DND-41 (cell line): ENCODE results near the gene CCR9.

ENCODE experiments used
- ATAC-seq: fragments of 200-7000 bp; cut with Tn5 transposase; 3 replicates; pipeline ENCODE4 v1.9.1; 2021; ENCODE audit warnings: low read depth; ENCODE audit not compliant: insufficient read depth
- DNase-seq: peaks from one replicate; pipeline ENCODE4 v3.0.0-alpha.2; 2020
- H2AFZ ChIP-seq: 2 replicates; pipeline ENCODE4 v1.6.0; 2012; ENCODE audit warnings: low read depth, low read length
- H3K27ac ChIP-seq: 2 replicates; pipeline ENCODE4 v1.5.1; 2012; ENCODE audit warnings: low read length, inconsistent platforms
- H3K27me3 ChIP-seq: fragments of 200-600 bp; sonication (generic); 2 replicates; pipeline ENCODE4 v1.6.0; 2012; ENCODE audit warnings: low read length, mild to moderate bottlenecking, inconsistent platforms; ENCODE audit not compliant: insufficient read depth, poor library complexity
- H3K36me3 ChIP-seq: 2 replicates; pipeline ENCODE4 v1.5.1; 2012; ENCODE audit warnings: low read length, inconsistent platforms; ENCODE audit not compliant: insufficient read depth
- H3K4me1 ChIP-seq: 2 replicates; pipeline ENCODE4 v1.5.1; 2012; ENCODE audit warnings: mild to moderate bottlenecking, low read length; ENCODE audit not compliant: insufficient read depth
- H3K4me2 ChIP-seq: 2 replicates; pipeline ENCODE4 v1.6.0; 2012; ENCODE audit warnings: mild to moderate bottlenecking, moderate library complexity, low read length, inconsistent platforms; ENCODE audit not compliant: insufficient read depth
- H3K4me3 ChIP-seq, 2 experiments: fragments of 200-600 bp in 1 of 2; shearing (Covaris generic) in 1 of 2; 2 replicates each; pipeline ENCODE4 v1.5.1; 2012 to 2016; ENCODE audit warnings: inconsistent platforms in 2 of 2, low read length in 2 of 2, mild to moderate bottlenecking in 2 of 2, low read depth in 1 of 2, moderate library complexity in 1 of 2
- H3K79me2 ChIP-seq: 2 replicates; pipeline ENCODE4 v1.6.0; 2012; ENCODE audit warnings: low read length, inconsistent platforms; ENCODE audit not compliant: insufficient read depth
- H3K9ac ChIP-seq: 2 replicates; pipeline ENCODE4 v1.6.0; 2012; ENCODE audit warnings: low read depth, mild to moderate bottlenecking, inconsistent platforms, low read length, moderate library complexity
- H3K9me3 ChIP-seq: 2 replicates; pipeline ENCODE4 v1.5.1; 2012; ENCODE audit warnings: low read length, moderate library complexity, mild to moderate bottlenecking, inconsistent platforms; ENCODE audit not compliant: insufficient read depth, severe bottlenecking
- H4K20me1 ChIP-seq: 2 replicates; pipeline ENCODE4 v1.6.0; 2012; ENCODE audit warnings: low read length; ENCODE audit not compliant: insufficient read depth
- CTCF ChIP-seq: IDR thresholded peaks from 2 replicates; pipeline ENCODE4 v1.5.1; 2012; ENCODE audit warnings: borderline replicate concordance, low read length, moderate library complexity, mild to moderate bottlenecking; ENCODE audit not compliant: poor library complexity, severe bottlenecking; ENCODE audit errors: extremely low read depth
- EZH2 ChIP-seq: IDR thresholded peaks from 3 replicates; pipeline ENCODE4 v1.6.1; 2012; ENCODE audit warnings: borderline replicate concordance, low read depth, mild to moderate bottlenecking, moderate library complexity, low read length, inconsistent platforms; ENCODE audit not compliant: severe bottlenecking

The CCR9 gene

GRCh38 chr3:45922039-45922326 lies 35.6 kb downstream of the CCR9 start:
- no peaks in the 10 kb centered on the region for H4K20me1 ChIP-seq
- H3K4me3 ChIP-seq = no peak overlapping the region
- H2AFZ ChIP-seq = no peak overlapping the region
- peaks cover 84% of the 10 kb centered on the region for H3K36me3 ChIP-seq
- no peak for TF ChIP-seq CTCF
- no peak for TF ChIP-seq EZH2
- no peak overlapping the region for H3K9ac ChIP-seq
- H3K9me3 ChIP-seq = no peaks in the 10 kb centered on the region
- peaks cover 75% of the 10 kb centered on the region for H3K4me1 ChIP-seq
- H3K79me2 ChIP-seq = peaks cover 96% of the 10 kb centered on the region
- peak overlapping the region; percentile 99 for H3K27ac ChIP-seq
- no peak overlapping the region for H3K4me2 ChIP-seq
- DNase-seq (no peak), ATAC-seq (no peak)
- H3K27me3 ChIP-seq = no peaks in the 10 kb centered on the region

GRCh38 chr3:45922950-45923590 lies 36.7 kb downstream of the CCR9 start:
- Histone ChIP-seq H3K36me3 (peaks cover 90% of the 10 kb centered on the region), H3K9ac (no peak overlapping the region), H3K27me3 (no peaks in the 10 kb centered on the region), H3K4me3 (no peak overlapping the region), H4K20me1 (no peaks in the 10 kb centered on the region), H2AFZ (no peak overlapping the region), H3K79me2 (peaks cover 96% of the 10 kb centered on the region), H3K4me1 (peaks cover 64% of the 10 kb centered on the region), H3K9me3 (no peaks in the 10 kb centered on the region), H3K4me2 (no peak overlapping the region), H3K27ac (peak overlapping the region; percentile 99)
- DNase-seq = no peak
- TF ChIP-seq CTCF (no peak), EZH2 (no peak)
- no peak for ATAC-seq

- Histone ChIP-seq H4K20me1 (no peaks in the 10 kb centered on the region), H3K4me1 (peaks cover 64% of the 10 kb centered on the region), H2AFZ (no peak overlapping the region), H3K4me3 (no peak overlapping the region), H3K27ac (peak overlapping the region; percentile 99), H3K79me2 (peaks cover 96% of the 10 kb centered on the region), H3K4me2 (no peak overlapping the region), H3K36me3 (peaks cover 91% of the 10 kb centered on the region), H3K9ac (no peak overlapping the region), H3K27me3 (no peaks in the 10 kb centered on the region), H3K9me3 (no peaks in the 10 kb centered on the region)
- ATAC-seq (no peak), DNase-seq (no peak)
- no peak for TF ChIP-seq EZH2
- no peak for TF ChIP-seq CTCF
Observed at GRCh38 chr3:45923755-45924154, 37.4 kb downstream of the CCR9 start.

- Histone ChIP-seq H3K27ac (peak overlapping the region; percentile 74), H3K79me2 (peaks cover 64% of the 10 kb centered on the region), H3K27me3 (no peaks in the 10 kb centered on the region), H4K20me1 (no peaks in the 10 kb centered on the region), H3K4me1 (peaks cover 32% of the 10 kb centered on the region), H3K9me3 (no peaks in the 10 kb centered on the region), H3K36me3 (peaks cover 92% of the 10 kb centered on the region), H3K4me2 (no peak overlapping the region), H3K4me3 (no peak overlapping the region), H3K9ac (peak overlapping the region; percentile 21; the same call in 1 of the 2 replicates), H2AFZ (no peak overlapping the region)
- TF ChIP-seq CTCF (no peak), EZH2 (no peak)
- ATAC-seq = no peak
- no peak for DNase-seq
Observed at GRCh38 chr3:45927881-45928280, 41.5 kb downstream of the CCR9 start.
